GM12892 (cell line): ENCODE results near the gene ZC3H14.

Experiments
- POLR2A ChIP-seq: IDR thresholded peaks from 2 replicates; pipeline ENCODE4 v1.6.1; 2011; ENCODE audit warnings: low read depth, low read length, control low read depth
- TAF1 ChIP-seq: IDR thresholded peaks from 2 replicates; pipeline ENCODE4 v1.6.1; 2011; ENCODE audit warnings: low read depth, mild to moderate bottlenecking, control low read depth, low read length, borderline replicate concordance

DNA sequence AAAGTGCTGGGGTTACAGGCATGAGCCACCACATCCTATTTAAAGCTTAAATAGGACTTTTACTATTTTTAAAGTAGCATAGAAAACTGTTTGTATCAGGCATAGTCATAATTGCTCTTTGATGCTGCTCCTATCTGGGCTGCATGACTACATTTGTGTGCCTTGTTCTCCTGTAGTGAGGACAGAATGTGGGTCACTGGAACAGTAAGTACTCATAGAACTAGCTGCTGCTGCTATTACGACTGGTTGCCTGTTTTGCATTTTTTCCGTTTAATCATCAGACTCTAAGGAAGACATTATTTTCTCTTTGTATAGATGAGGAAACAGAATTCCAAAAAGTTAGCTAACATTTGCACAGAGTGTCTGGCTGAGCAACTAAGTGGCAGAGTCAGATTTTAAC, 42.8 kb downstream of the ZC3H14 start:
- TF ChIP-seq POLR2A (no peak), TAF1 (no peak)
